EL (cell line): ENCODE results near the gene IL13RA2.

Experiments
- DNase-seq: peaks from one replicate; pipeline ENCODE4 v3.0.0-alpha.2; 2016

IL13RA2 gene

DNA sequence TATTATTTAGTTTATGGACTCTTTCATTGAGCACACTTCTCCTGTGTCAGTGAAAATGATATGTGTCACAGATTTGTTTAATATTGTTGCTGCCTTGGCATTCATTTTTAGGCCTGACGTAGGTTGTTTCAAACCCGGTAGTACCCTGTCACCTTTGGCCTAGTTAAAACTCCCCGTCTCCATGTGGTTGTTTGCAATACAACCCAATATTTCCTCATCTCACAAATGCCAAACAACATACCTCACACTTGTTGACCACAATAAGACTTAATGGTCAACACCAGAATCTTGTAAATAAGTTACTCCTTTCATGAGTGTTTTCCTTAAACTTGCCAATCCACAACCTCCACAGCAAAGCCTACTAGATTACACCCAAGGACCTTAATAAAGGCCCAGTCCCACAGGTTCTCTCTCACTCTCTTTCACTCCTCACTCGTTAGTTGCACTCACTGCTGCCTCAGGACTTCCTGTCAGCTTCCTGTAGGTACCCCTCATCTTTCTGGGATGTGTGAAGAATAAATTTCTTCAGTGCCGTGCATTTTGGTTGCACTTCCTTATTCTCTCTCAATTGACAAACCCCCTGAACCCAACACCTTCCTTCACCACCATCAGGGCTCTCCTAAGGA is 31.3 kb downstream of the IL13RA2 start:
- DNase-seq: no peak

GRCh38 chrX:114976292-114976691 is 41.1 kb downstream of the IL13RA2 start:
- DNase-seq: peak; percentile 58

GRCh38 chrX:114973013-114973412 is 44.4 kb downstream of the IL13RA2 start:
- DNase-seq: no peak

DNA sequence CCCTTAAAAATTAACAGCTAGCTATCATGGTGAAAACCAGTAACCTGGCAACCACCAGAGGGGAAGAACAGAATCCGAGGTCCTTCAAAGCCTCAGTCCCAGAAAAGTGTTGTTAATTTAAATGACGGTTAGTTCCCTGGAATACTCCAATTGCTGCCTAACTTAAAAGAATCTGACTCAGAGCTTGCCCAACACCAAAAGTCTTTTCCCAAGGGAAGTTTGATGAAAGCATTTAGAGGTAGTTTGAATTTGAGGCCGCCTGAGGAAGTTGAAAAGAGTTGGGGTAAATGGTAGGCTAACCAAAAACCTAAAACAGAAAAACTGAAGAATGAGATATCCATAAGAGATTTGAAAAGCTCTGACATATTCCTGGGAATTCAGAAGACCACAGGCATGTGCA is 46.6 kb downstream of the IL13RA2 start:
- no peak for DNase-seq

DNA sequence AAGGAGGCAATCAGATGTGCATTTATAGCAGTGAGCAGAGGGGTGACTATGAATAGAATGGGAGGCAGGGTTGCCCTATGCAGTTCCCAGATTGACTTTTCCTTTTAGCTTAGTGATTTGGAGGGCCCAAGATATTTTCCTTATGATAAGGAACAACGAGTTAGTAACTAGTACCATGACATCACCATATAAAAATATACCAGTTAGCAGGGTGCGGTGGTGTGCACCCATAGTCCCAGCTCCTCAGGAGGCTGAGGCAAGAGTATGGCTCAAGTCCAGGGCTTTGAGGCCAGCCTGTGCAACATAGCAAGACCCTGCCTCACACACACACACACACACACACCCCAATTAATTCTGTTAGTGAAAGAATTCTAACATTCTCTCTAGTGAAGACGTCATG is 53.0 kb downstream of the IL13RA2 start:
- DNase-seq: no peak

DNA sequence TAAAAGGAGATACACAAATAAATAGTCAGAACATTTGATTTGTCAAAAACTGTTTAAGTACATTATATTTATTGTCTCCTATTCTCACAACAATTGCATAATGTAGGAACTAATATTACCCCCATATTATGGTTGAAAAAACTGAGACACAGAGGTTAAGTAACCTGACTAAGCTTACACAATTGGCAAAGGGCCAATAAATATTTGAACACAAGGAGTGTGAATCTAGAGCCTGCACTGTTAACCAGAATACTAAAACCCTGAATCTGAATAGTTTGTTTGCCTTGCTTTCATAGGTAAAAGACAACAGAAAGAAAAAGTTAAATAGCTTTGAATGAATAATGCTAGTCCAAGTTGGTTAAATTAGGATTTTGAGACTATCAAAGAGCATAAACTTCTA is 55.2 kb downstream of the IL13RA2 start:
- DNase-seq: no peak

DNA sequence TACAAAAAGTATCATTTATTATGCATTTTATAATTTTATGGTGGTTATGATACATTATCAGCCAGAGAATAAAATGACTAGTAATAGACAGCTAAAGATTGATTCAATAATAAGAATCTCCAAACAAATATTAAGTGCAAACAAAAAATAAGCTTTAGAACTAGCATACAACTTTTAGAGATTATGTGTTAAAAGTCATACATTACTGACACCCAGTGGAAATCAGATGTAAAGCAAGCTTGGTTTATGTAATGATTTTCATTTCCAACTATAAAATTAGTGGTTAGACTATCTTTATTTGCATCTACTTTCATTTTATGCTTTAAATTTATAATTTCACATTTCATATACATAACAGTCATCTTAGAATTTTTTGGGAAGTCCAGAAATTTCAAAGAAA is 57.7 kb downstream of the IL13RA2 start:
- DNase-seq: peak; percentile 2
